C1 segment of cervical spinal cord (tissue), 14 donors: ENCODE data around the gene IL19.

ENCODE experiments used
- DNase-seq, 14 donors: peaks; one replicate each; lab custom pipeline; 2025; lab: John Stamatoyannopoulos, UW

The IL19 gene, protein sequence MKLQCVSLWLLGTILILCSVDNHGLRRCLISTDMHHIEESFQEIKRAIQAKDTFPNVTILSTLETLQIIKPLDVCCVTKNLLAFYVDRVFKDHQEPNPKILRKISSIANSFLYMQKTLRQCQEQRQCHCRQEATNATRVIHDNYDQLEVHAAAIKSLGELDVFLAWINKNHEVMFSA

DNA sequence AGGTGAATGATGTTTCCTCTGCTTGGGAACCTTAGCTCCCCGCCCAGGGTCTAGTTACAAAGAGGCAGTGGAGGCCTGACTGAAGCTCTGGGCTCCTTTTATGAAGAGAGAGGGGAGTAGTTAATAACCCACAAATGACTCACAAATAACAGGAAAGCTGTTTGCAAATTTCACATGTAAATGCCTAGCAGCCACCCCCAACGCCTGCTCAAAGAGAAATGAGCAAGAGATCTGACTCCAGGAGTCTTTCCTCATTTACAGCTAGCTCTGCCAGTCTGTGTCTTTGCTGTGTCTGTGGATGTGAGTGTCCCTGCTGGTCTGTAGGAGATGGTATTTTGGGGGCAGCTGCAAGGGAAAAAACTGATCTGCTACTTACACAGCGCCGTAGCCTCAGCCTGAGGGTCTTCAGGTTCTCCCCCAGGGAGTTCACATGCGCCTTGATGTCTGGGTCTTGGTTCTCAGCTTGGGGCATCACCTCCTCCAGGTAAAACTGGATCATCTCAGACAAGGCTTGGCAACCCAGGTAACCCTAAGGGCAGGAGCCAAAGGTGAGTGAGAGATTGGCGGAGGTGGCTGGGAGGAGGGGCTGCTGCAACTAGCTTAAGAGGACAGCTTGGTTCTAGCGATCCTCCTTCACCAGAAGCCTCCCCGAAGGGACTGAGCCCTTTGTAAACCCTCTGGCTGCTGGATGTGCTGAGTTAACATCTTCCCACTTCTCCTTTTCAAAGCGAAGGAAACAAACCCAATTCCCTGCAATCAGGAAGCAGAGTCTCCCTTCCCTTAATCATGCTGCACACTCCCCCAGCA is at the start of gene IL19:
IL19 (plus strand) TSS at position 243 of the 807 bp plus-strand sequence. CDS start 65,890 bp downstream, outside the sequence.
- peak in 4 of 14 donors; percentile 5 to 39 (median 26) for DNase-seq

DNA sequence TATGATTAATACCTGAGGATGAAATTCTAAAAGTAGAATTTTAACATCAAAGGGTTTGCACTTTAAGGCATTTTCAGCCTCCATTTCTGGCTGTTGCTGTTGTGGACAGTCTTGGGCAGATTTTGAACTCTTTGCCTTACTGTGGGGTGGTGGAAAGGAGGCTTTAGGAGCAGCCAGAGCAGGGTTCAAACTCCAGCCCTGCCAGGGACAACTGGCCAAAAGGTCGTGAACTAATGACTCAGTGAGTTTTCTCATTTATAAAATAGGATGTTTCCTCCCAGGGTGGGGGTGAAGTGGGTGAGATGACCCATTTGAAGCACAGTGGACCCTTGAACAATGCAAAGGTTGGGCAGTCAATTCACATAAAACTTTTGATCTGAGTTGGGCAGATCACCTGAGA is 49.1 kb upstream of the IL19 start:
- DNase-seq: no peak

DNA sequence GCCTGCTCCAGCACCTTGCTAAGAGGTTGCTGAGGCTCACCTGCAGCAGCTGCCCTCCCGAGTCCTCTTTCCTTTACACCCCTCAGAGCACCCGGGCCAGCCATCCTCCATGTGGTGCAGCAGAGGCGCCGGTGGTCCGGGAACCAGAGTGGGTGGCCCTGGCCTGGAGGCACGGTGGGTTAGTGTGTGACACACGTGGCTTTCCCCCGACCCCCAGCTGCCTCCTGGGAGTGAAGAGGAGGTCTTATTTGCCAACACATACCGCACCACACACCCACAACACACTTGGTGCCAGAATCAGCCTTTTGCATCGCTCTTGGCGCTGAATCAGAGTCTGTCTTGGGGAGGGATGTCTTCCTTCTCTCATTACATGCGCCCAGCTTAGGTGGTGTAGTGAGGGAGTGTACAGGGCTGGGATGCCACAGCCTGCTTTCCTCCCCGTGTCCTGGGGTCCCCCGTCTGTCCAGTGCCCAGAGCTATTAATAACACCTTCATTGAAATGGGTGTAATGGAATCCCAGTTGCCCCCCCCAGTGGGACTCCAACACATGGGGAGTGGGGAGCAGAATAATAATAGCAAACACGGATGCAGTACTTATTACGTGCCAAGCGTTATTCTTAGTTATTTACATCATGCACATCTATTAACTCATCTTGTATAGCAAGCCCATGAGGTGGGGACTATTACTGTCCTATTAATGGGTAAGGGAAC is 47.7 kb upstream of the IL19 start:
- DNase-seq: no peak

DNA sequence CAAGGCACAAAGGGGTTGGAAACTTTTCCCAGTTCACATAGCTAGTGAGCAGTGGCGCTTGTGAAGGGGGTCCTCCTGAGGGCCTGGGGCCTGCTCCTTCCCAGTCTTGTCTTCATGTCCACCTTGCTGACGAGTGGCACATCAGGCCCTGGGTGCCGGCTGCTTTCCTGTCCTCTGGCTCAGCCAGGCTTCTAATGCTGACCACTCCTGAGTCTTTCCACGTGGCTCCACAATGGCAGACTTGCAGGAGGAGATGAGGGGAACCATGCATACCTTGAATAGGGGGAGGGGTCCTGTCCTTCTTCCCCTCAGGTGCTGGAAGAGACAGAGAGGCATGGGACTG is 47.1 kb upstream of the IL19 start:
- no peak for DNase-seq

DNA sequence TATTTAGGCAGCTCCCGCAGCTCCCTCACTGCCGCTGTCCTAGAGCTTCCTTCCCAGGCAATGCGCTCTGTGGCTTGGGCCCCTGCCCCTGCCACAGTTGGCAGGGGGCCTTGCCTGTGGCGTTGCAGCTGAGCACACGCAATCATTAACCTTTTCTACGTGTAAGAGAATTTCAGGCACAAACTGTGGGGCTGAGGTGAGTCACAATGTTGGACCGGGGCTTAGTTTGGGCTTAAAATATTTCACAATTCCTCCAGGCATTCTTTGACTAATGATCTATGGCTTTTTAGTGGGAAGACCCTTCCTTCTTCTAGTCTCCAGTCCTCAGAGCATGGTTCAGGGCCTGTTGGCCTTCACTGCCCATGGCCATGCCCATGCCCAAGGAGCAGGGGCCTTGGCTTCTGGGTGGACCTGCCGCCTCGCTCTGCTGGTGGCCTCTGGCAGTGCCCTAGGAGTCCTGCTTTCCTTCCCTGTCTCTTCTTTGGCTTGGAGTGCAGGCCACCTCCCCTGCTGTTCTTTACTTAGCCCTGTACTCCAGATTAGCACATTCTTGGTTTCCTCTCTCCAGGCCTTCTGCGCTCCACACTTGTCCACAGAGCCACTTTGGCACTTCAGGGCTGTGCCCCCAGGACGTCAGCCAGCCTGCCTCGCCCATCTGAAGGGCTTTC is 46.6 kb upstream of the IL19 start:
- peak in 1 of 14 donors; percentile 66 for DNase-seq

DNA sequence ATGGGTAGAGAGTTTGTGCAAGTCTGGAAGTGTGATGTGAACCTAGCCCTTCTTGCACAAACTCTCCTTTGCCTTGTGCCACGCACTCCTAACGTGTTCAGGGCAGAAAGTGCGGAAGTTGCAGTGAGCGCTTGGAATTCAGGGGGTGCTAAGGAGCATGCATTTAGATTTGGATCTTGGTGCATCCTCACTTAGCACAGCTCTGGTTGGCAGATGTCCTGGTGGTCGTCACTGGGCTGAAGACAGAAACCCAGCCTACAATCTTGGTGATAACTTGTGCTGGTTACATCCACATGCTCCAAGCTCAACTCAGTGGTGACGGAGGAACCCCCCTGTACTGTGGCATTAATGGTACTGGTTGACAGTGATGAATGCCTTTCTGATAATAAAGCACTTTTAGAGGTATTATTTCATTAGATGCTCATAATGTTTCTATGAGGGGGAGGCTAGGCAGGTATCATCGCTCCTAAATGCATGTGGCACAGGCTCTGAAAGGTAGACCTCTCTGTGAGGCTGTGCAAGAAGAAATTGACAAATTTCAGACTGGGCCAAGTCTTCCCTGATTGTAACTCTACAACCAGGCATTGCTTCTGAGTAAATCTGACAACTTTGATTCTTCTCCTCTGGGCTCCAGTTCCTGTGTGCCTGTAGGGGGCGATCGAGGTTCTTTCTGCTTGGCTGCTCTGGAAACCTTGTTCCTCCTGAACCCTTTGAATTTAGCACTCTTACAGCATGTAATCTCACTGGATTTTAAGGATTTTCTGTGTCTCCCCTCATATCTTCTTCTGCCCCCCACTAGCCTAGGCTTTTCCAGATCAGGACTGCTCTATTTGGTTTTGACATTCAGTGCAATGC is 45.2 kb upstream of the IL19 start:
- no peak for DNase-seq

DNA sequence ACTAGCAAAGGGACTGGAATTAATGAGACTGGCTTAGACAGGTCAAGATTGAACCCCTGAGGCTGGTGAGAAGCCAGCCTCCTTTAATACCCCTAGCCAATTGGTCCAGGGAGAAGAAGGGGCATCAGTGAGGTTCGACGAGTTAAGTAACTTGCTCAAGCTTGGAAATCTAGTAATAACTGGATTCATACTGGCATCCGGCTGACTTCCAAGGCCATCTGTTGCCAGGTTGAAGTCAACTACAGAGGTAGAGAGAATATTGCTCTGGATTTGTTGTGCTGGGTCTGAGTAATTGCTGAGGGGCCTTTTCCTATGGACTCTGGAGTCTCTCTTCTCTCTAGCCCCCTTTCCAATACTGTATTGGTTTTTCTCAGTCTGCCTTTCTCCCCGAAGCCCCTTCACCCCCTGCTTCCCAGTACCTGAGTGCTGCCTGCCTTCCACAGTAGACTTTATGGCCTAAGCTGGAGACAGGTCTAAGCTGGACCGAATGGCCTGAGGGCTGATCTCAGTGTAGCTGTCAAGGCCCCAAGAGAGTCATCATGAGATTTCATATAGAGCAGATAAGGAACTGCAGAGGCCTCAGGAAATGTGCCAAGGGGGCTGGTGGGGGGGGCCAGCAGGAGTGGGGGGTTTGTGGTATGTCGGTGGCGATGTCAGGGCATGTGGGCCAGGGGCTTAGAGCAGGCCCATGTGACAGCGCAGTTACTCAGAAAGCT is 42.4 kb upstream of the IL19 start:
- peak in 1 of 14 donors; percentile 18 for DNase-seq

DNA sequence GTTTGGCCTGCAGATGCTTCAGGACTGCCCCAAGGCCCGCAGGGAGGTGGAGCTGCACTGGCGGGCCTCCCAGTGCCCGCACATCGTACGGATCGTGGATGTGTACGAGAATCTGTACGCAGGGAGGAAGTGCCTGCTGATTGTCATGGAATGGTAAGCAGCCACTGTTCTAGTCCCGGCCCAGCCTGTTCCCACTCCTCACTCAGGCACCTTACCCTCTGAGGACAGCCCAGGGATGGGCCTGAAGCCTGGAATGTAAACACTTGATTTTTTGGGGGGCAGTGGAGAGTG is 41.9 kb upstream of the IL19 start:
- no peak for DNase-seq

DNA sequence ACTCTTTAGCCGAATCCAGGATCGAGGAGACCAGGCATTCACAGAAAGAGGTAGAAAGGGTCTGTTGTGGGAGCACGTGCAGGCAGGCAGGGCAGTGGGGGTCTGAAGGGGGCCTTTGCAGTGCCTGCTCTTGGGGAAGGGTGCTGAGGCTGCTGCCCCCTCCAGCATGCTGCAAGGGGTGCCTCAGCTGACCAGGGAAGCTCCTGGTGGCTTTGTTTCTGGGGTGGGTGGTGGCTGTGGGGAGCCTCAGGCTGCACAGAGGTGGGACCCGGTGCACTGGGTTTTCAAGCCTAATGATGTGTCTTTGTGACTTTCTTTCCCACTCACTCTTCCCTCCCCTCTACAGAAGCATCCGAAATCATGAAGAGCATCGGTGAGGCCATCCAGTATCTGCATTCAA is 41.5 kb upstream of the IL19 start:
- DNase-seq: no peak

DNA sequence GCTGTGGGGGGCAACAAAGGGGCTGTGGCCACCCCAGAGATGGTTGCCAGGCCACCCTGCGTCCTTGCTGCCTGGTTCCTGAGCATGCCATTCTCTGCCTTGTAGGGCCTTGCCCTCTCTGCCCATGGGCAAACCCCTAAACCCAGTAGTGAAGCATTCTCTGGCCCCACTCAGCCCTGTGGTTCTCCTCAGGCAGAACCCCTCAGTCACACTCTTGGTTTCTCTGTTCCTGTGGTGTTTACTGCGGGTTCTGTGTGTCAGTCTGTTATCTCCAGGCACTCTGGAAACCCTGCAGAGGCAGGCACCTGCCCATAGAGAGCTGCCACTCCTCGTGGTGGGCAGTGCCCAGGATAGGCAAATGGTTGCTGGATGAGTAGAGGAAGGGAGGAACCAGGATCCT is 41.1 kb upstream of the IL19 start:
- DNase-seq: no peak

DNA sequence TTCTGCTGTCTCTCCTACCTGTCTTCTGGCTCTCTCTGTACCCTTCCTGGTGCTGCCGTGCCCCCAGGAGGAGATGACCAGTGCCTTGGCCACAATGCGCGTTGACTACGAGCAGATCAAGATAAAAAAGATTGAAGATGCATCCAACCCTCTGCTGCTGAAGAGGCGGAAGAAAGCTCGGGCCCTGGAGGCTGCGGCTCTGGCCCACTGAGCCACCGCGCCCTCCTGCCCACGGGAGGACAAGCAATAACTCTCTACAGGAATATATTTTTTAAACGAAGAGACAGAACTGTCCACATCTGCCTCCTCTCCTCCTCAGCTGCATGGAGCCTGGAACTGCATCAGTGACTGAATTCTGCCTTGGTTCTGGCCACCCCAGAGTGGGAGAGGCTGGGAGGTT is 38.1 kb upstream of the IL19 start:
- DNase-seq: no peak

DNA sequence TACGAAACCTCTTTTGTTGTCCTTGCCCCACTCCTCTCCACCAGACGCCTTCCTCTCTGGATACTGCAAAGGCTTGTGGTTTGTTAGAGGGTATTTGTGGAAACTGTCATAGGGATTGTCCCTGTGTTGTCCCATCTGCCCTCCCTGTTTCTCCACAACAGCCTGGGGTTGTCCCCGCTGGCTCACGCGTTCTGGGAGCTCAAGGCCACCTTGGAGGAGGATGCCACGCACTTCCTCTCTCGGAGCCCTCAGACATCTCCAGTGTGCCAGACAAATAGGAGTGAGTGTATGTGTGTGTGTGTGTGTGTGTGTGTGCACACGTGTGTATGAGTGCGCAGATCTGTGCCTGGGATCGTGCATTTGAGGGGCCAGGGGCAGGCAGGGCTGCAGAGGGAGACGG is 37.6 kb upstream of the IL19 start:
- no peak for DNase-seq

DNA sequence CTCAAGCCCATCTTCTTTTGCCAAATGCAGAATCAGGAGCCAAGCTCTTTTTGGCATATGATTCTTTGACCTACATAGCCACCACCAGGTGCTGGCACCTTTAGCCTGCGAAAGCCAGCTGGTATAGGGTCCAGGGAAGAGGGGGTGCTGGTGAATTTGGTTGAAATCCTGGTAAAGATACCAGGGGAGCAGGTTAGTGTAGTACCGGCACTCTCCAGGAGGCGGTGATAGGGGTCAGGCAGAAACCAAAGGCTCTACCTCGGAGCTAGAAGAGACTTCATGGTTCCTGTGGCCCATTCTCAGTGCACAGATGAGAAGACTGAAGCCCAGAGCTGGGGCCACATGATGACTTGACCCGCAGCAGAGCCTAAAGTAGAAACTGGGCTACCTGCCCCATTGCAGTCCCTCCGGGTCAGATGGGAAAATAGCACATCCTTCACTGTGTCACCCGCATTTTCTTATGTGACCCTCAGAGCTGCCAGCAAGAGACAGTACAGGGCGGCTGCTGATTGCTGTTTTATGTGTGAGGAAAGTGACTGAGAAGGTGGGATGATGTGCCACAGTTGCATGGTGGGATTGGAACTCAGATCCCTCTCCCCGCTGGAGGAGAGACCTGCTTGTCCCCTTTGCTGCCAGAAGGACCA is 36.0 kb upstream of the IL19 start:
- peak in 5 of 14 donors; percentile 17 to 54 (median 27) for DNase-seq

DNA sequence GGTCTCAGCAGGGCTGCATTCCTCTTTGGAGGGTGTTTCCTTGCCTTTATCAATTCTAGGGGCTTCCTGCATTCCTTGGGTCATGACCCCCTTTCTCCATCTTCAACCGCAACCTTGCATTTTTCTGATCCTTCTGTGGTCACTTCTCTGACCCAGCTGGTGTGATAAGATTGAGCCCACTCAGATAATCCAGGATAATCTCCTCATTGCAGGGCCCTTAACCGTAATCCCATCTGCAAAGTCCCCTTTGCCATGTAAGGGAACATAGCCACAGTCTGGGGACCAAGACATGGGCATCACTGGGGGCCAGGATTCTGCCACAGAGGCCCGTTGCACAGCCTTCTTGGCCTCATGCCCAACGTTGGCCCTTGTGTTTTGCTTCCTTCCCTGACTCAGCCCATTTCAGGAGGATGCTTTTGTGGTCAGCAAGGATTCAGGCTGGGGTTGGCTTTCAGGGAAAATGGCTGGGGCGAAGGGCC is 35.0 kb upstream of the IL19 start:
- DNase-seq: no peak

DNA sequence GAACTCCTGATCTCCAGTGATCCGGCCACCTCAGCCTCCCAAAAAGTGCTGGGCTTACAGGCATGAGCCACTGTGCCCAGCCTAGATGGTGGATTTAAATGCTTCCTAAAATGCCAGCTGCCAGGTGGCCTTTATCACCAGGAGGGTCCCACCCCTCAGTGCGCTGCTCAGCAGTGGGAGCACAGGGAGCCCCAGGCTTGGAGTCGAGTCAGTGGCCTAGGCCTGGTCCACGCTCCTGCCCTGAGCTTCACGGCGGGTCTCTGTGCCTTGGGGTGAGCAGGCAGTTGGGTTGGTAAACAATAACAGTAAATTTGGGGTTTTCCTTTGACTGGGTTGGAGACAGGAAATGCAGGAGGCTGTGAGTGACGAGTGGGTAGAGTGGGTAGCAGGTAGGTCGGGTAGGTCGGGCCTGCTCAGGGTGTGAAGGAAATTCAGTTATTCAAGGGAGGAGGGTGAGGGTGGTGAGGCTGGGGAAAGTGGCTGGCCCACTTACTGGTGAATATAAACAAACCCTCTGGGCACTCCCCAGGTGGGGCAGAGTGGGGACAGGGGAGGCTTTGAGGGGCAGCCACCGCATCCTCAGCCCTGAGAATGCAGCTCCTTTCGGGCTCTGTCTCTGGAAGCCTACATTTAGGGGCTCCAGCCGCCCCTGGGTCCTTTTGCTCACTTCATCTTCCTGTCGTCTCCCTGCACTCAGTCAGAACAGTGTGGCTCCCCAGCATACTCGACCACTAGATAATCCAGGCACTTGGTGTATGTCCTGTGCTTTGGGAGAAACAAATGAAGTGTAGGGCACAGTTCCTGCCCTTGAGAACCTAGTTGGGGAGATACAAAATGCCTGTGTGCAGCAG is 33.5 kb upstream of the IL19 start:
- no peak for DNase-seq

DNA sequence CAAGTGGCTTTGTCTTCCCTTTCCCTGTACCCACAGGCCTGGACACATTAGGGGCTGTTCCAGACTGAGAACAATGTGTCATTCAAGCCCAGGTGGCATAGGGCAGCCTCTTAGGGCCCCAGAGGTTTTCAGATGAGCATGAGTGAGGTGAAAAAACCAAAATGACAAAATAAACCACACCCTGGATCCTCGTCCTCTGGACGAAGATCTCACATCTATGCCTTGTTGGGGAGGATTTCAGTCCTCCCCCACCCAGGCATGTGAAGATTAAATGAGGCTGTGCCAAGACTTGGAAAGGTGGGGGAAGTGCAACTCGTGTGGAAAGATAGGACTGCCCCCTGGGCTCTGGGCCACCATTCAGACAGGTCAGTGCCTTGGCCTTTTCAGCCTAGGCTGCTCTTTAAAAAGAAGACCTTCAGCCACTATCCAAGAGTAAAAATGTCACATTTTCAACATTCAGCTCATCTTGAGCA is 32.8 kb upstream of the IL19 start:
- no peak for DNase-seq

DNA sequence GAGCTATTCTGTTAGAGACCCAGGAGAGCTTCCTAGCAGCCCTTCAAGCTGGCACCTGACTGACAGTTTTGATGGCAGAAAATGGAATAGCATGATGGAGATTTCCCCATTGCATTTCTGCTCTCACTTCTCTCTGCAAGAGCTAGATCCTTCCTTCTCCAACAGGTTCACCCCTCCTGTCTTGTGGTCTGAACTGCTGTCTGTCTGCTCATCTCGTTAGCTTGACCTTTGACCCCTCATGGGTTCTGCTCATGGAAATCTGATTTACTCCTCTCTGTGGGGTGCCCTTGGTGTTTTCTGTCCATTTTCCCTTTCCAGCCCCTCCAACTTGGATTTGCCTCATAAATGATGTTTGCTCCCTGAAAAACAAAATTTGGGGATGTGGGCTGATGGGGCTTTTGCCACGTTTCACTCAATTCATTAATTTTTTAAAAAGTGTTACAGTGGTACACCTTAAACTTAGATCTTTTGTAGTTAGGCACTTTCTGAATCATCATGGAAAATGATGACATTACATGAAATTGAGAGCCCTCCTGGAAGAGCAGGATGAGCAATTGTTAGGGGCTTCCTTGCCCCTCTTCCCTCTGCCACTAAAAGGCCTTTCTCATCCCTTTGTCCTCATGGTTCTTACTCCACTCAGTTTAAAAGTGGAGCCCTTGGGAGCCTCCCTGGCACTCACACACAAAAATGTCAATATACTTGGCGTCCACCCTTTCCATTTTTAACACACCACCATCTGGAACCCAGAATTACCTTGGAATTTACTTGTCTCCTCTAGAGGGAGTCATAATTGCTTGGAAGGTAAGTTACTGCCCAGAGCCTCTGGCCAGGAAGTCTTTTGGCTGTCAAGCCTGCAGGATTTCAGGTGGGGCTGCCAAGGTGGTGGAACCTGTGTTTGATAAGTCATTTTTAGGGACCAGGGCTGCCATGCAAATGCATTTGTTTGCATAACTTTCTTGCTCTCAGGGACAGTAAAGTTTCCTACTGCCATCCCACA is 31.9 kb upstream of the IL19 start:
- peak in 1 of 14 donors; percentile 58 for DNase-seq
